Measurements from ENCODE around the gene PICALM.

PICALM gene

GRCh38 chr11:85948884-85949283 lies 120.0 kb downstream of the PICALM start:
- no peak for TF ChIP-seq CTCF (IDR thresholded peaks at IDR 0.05; ENCODE audit: low read depth, low read length)
- Histone ChIP-seq H3K27ac (no peak overlapping the region), H3K9me3 (ENCODE audit: severe bottlenecking) (peaks cover 6% of the 10 kb centered on the region), H3K36me3 (peaks cover 3% of the 10 kb centered on the region; the same call in 1 of the 2 replicates), H3K27me3 (ENCODE audit: insufficient read depth, low read depth, severe bottlenecking) (no peaks in the 10 kb centered on the region), H3K4me3 (ENCODE audit: low read depth, low read length) (no peak overlapping the region)
- no peak for DNase-seq

- peaks cover 6% of the 10 kb centered on the region for H3K9me3 ChIP-seq (ENCODE audit: severe bottlenecking)
- no peak overlapping the region for H3K27ac ChIP-seq
- no peak overlapping the region for H3K4me3 ChIP-seq (ENCODE audit: low read depth, low read length)
- no peaks in the 10 kb centered on the region for H3K36me3 ChIP-seq
- DNase-seq: no peak
- no peak for TF ChIP-seq CTCF (IDR thresholded peaks at IDR 0.05; ENCODE audit: low read depth, low read length)
- no peaks in the 10 kb centered on the region for H3K27me3 ChIP-seq (ENCODE audit: insufficient read depth, low read depth, severe bottlenecking)
Observed at GRCh38 chr11:85947431-85948272, 121.2 kb downstream of the PICALM start.

GRCh38 chr11:85946221-85946620 lies 122.7 kb downstream of the PICALM start:
- no peak for DNase-seq
- TF ChIP-seq CTCF (IDR thresholded peaks at IDR 0.05; ENCODE audit: low read depth, low read length): no peak
- Histone ChIP-seq H3K27ac (no peak overlapping the region), H3K27me3 (ENCODE audit: insufficient read depth, low read depth, severe bottlenecking) (no peaks in the 10 kb centered on the region), H3K9me3 (ENCODE audit: severe bottlenecking) (no peaks in the 10 kb centered on the region), H3K36me3 (no peaks in the 10 kb centered on the region), H3K4me3 (ENCODE audit: low read depth, low read length) (no peak overlapping the region)

- H3K4me3 ChIP-seq (ENCODE audit: low read depth, low read length): no peak overlapping the region
- DNase-seq: no peak
- H3K27ac ChIP-seq: no peak overlapping the region
- no peak for TF ChIP-seq CTCF (IDR thresholded peaks at IDR 0.05; ENCODE audit: low read depth, low read length)
- H3K36me3 ChIP-seq: no peaks in the 10 kb centered on the region
- no peaks in the 10 kb centered on the region for H3K9me3 ChIP-seq (ENCODE audit: severe bottlenecking)
- H3K27me3 ChIP-seq (ENCODE audit: insufficient read depth, low read depth, severe bottlenecking): no peaks in the 10 kb centered on the region
Observed at GRCh38 chr11:85945788-85946187, 123.1 kb downstream of the PICALM start.

- TF ChIP-seq CTCF (IDR thresholded peaks at IDR 0.05; ENCODE audit: low read depth, low read length): no peak
- Histone ChIP-seq H3K27ac (no peak overlapping the region), H3K9me3 (ENCODE audit: severe bottlenecking) (no peaks in the 10 kb centered on the region), H3K4me3 (ENCODE audit: low read depth, low read length) (no peak overlapping the region), H3K36me3 (no peaks in the 10 kb centered on the region), H3K27me3 (ENCODE audit: insufficient read depth, low read depth, severe bottlenecking) (no peaks in the 10 kb centered on the region)
- DNase-seq: no peak
Observed at GRCh38 chr11:85945296-85945695, 123.6 kb downstream of the PICALM start.

Measured in WERI-Rb-1 (cell line).